Pons (tissue), 1 donor: ENCODE data around the gene GYS1.

ENCODE experiments used
- DNase-seq: peaks from one replicate; pipeline ENCODE4 v3.0.0-alpha.2; 2016; ENCODE audit warnings: low spot score

GYS1 gene

DNA sequence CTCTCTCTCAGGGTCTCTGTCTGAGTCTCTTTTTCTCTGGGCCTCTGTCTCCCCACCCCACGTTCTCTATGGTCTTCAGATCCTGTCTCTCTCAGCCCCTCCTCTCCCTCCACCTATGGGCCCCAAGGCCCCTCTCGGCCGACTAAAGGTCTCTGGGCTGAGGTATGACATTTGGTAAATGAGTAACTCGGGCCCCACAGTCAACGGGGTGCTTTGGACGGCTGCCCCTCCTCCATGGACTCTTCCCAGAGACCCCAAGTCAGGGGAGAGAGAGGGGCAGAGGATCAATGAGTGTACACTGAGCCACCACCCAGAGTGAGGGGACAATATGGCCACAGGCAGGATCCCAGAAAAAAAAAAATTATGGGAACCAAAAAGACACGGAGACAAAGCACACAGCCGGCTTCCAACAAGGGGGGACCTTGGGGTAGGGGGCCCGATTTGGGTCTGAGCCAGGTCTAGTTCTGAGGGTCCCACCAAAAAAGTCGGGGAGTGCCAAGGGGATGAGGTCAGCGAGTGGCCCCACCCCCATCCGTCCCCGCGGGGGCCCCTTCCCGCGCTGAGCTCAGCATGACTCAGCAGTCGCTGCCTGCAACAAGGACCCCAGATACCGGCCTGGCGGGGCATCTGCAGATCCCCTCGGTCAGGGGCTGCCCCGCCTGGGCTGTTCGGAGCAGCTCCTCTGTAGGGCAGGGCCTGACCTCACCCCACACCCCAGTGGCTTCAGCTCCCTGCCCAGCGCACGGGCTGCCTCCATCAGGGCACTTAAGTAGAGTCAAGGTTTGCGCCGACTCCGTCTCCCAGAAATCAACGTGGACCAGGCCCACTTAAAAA, 29.5 kb downstream of the GYS1 start:
- DNase-seq: peak; percentile 71

DNA sequence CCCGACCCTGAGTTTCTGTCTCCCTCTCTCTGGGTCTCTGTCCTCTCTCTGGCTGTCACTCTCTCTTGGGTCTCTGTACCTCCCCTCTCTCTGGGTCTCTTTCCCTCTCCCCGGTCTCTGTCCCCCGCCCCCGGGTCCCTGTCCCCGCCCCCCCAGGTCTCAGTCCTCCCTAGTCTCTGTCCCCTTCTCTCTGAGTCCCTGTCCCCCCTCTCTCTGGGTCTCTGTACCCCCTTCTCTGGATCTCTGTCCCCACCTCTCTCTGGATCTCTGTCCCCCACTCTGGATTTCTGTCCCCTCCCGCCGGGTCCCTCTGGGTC, 30.3 kb downstream of the GYS1 start:
- DNase-seq: no peak

DNA sequence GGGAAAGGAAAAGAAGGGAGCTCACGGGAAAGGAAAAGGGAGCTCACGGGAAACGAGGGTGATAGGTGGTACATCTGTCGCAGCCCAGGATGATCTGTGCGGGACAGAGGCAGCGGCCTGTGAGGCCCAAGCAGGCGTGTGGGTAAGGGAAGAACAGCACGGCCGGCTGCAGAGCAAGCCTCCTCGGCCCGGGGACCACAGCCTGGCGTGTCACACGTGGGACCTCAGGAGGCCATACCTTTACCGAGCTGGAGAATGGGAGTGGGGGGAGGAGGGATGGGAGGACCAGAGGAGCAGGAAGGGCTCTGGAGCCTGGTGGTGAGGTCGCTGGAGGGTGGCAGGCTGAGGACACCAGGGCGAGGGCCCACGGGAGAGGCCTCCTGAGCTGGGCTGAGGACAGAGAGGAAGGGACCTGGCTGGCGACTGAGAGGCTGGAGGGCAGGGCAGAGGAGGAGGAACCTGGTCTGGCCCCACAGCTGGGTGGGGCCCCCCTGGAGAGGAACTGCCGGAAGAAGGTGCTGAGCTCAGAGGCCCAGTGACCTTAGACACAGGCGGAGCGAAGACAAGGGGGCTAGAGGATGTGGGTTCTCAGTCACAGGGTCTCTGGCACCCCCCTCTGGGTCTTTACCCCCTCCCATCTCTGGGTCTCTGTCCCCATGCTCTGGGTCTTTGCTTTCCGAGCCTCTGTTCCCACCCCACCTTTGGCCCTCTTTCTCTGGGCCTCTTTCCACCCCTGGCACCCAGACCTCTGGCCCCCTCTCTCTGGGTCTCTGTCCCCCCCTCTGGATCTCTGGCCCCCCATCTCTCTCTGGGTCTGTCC, 30.9 kb downstream of the GYS1 start:
- peak; percentile 44 for DNase-seq

DNA sequence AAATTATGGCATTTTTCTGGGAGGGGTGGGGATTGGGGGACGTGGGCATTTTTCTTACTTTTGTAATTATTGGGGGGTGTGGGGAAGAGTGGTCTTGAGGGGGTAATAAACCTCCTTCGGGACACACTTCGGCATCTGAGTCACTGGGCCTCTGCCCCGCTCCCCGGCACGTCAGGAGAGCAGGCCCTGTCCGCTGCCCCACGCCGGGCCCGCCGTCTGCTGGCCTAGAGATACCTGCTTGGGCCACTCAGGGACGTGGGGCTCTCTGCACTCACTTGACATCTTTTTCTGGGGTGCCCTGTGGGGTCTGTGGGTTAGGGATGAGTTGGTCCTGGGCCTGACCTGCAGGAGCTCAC, 31.5 kb downstream of the GYS1 start:
- DNase-seq: no peak

DNA sequence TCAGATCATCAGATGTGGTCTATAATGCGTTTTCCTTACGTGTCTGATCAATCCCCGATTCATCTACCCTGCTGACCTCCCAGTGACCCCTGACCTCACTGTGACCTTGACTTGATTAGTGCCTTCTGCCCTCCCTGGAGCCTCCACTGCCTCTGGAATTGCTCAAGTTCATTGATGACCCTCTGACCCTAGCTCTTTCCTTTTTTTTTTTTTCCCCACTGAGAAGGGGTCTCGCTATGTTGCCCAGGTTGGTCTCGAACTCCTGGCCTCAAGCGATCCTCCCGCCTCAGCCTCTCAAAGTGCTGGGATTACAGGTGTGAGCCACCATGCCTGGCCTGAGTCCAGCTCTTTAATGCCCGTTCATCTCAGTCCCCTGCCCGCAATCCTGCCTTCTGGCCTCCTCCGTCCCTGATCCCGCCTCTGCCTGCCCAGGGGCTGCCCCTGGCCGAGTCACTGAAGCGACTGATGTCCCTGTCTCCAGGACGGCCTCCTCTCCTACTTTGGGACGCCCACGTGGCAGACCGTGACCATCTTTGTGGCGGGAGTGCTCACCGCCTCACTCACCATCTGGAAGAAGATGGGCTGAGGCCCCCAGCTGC, 32.0 kb downstream of the GYS1 start:
- DNase-seq: no peak

DNA sequence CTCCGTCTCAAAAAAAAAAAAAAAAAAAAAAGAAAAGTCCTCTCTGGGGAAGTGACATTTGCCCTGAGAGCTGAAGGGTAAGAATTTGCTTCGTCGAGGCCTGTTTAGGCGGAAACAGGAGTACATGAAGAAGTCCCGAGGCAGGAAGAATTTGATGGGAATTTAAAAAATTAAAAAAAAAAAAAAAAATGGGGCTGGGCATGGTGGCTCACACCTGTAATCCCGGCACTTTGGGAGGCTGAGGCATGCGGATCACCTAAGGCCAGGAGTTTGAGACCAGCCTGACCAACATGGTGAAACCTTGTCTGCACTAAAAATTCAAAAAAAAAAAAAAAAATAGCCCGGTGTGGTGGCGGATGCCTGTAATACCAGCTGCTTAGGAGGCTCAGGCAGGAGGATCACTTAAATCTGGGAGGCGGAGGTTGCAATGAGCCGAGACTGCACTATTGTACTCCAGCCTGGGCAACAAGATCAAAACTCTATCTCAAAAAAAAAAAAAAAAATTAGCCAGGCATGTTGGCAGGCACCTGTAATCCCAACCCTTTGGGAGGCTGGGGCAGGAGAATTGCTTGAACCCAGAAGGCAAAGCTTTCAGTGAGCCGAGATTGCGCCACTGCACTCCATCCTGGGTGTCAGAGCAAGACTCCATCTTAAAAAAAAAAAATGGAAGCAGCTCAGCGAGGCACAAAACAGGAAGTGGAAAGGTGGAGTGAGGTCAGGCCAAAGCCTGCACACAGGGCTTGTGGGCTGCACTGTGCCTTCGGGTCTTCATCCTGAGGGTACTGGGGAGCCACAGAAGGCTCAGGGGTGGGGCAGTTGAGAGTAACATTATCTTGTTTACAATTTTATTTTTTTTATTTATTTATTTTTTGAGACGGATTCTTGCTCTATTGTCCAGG, 33.5 kb downstream of the GYS1 start:
- no peak for DNase-seq

DNA sequence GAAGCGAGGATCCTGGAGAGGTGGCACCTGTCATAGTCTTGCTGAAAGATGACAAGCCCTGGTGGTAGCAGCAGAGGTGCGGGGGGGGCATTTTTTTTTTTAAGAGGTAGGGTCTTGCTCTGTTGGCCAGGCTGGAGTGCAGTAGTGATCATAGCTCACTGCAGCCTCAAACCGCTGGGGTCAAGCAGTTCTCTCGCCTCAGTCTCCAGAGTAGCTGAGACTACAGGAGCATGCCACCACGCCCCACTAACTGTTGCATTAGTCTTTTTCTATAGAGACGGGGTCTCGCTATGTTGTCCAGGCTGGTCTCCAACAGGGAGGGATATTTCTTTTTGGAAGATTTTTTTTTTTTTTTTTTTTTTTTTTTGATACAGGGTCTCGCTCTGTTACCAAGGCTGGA, 35.1 kb downstream of the GYS1 start:
- no peak for DNase-seq

DNA sequence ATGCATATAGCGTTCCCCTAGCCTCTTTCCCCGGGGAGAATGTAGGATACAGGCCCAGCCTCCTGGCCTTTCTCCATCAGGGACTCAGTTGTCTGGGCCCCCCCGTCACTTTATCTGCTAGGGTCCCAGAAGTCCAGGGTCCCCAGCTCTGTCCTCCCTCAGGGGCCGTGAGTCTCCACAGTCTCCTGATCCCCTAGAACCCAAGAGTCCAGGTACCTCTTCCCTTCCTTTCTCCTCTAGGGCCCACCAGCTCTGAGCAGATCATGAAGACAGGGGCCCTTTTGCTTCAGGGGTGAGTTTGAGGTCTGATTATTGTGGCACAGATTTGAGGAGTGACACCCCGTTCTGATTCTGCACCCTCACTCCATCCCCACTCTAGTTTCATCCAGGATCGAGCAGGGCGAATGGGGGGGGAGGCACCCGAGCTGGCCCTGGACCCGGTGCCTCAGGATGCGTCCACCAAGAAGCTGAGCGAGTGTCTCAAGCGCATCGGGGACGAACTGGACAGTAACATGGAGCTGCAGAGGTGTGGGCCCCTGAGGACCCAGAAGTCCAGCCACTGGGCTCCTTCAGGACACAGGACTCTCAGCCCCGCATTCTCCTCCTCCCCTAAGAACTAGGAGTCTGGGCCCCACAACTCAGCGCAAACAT, 37.7 kb downstream of the GYS1 start:
- DNase-seq: no peak

DNA sequence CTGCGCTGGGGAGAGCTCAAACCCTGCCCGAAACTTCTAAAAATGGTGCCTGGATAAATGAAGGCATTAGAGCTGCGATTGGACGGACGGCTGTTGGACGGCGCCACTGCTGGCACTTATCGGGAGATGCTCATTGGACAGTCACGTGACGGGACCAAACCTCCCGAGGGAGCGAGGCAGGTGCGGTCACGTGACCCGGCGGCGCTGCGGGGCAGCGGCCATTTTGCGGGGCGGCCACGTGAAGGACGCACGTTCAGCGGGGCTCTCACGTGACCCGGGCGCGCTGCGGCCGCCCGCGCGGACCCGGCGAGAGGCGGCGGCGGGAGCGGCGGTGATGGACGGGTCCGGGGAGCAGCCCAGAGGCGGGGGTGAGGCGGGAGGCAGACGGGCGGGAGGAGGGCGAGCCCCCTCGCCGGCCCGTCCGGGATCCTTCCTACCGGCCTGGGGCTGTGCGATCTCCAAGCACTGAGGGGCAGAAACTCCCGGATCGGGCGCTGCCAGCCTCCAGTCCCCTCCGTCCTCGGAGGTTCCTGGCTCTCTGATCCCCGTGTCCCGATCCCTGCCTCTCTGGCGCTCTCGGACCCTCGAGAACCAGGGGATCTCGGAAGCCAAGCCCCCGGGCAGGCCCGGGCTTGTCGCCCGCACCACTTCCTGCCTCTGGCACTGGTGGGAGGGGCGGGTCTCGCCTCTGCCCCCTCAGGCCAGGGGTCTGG, 38.4 kb downstream of the GYS1 start, which contains the start of gene BAX:
BAX (plus strand) TSS at position 281 of the 713 bp plus-strand sequence; CDS start at position 335, 54 bp downstream.
- peak; percentile 89 for DNase-seq

DNA sequence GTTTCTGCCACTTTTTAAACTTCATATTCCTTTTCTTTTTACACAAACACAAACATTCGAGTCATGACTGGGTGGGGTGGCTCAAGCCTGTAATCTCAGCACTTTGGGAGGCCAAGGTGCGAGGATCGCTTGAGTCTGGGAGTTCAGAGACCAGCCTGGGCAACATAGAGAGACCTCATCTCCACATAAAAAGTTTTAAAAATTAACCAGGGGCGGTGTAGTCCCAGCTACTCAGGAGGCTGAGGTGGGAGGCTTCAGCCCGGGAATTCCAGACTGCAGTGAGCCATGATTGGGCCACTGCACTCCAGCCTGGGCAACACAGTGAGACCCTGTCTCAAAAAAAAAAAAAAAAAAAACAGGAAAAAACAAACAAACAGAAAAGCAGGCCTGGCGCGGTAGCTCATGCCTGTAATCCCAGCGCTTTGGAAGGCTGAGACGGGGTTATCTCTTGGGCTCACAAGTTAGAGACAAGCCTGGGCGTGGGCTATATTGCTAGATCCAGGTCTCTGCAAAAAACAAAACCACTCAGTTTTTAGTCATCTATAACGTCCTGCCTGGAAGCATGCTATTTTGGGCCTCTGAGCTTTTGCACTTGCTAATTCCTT, 39.0 kb downstream of the GYS1 start:
- no peak for DNase-seq

DNA sequence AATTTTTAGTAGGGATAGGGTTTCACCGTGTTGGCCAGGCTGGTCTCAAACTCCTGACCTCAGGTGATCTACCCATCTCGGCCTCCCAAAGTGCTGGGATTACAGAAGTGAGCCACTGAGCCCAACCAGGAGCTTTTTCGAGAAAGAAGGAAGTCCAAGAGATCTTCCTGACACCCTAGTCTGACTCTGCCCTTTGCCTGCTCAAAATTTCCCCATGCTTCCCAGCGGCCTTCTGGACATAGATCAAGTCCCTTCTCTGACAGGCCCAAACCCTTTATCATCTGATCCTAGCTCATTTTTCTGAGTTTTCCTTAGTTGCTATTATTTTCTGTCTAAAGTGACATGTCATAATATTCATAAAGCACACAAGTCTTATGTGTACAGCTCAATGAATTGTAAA, 40.0 kb downstream of the GYS1 start:
- no peak for DNase-seq

DNA sequence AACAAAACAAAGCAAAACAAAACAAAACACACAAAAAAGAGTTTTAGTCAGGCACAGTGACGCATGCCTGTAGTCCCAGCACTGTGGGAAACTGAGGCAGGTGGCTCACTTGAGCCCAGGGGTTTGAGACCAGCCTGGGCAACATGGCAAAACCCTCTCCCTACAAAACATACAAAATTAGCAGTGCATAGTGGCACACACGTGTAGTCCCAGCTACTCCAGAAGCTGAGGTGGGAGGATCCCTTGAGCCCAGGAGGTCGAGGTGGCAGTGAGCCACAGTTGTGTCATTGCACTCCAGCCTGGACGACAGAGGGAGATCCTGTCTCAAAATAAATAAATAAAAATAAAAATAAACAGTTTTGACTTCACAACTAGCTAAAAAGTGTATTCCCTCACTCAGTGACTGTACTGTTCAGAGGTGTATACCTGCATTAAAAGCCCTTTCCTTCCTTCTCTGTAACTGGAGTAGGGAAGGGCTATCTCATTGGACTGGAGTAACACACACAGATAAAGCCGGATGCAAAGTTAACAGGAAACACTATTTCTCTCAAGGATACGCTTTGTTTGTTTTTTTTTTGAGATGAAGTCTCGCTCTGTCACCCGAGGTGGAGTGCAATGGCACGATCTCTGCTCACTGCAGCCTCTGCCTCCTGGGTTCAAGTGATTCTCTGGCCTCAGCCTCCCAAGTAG, 42.1 kb downstream of the GYS1 start:
- DNase-seq: no peak

DNA sequence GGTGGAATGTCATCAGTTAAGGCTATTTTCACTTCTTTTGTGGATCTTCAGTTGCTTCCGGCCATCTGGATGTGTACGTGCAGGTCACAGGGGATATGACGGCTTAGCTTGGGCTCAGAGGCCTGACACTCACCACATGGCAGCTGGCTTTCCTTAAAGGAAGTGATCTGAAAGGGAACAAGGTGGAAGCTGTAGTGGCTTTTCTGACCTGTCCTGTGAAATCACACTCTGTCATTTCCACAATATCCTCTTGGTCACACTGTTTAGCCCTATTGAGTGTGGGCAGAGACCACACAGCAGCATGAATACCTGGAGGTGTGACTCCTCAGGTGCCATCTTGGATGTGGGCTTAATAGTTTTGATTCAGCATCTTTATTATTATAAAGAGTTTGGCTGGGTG, 43.0 kb downstream of the GYS1 start:
- no peak for DNase-seq

DNA sequence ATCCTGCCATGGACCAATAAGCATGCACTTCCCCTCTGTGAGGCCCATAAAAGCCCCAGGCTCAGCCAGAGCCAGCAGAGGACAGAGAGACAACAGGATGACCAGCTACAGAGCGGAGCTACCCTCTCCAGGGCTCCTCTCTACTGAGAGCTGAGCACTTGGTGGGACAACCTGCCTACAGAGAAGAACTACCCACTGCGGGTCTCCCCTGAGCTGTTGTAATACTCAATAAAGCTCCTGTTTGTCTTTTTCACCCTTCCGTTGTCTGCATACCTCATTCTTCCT, 45.9 kb downstream of the GYS1 start:
- no peak for DNase-seq

DNA sequence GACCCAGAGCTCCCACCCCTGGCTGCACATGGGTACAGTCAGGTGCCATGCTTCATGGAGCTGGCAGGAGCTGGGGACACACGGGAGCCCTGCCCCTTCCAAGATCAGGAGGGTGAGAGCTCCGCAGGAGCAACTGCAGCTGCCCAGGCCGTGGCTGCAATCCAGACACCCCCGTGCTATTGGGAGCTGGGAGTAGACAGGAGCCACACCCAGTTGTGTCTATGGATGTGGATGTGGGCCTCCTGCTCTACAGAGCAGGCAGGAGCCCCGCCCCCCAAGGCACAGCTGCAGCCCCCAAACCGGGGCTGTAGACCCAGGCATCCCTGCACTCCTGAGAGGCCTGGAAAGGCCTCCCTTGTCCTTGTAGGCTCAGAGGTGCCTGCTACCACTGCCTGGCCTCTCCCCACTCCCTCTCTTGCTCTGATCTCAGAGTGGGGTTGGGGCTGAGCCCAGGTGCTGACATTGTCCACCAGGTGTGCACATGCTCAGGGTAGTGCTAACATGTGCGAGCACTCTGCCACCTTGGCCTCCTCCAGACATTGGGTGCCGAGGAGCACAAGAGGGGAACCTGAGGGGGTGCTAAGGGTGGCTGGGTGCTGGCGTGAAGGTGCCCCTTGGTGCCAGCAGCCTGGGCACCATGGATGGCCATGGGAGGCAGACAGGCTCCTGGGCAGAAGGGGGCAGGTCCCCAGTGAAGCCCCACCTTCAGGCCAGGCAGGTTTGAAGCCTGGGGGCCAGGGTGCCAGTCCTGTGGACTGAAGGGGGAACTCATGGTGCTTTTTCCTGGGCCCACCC, 46.4 kb downstream of the GYS1 start:
- no peak for DNase-seq

DNA sequence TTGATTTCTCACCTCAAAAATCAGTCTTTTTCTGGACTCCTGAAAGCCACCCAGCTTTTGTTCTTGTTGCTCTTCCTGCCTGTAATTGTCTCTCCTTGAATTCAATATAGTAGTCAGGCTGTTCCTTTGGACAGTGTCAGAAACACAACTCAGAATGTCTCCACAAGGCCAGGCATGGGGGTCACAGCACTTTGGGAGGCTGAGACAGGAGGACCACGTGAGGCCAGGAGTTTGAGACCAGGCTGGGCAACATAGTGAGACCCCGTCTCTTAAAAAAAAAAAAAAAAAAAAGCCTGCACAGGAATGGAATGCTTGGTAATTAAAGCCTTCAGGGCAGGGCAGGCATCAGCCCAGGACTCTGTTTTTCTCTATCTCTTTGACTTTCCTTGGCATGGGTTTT, 47.3 kb downstream of the GYS1 start:
- DNase-seq: no peak

DNA sequence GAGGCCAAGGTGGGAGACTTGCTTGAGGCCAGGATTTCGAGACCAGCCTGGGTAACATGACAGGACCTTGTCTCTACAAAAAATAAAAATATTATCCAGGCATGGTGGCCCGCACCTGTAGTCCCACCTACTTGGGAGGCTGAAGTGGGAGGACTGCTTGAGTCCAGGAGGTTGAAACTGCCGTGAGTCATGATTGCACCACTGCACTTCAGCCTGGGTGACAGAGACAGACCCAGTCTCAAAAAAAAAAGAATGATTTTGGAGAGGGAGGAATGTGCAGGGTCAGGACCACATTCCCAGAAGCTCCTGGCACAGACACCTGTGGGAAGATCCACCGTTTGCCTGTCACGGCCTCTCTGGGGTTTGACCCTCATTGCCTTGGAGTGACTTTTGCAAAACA, 47.7 kb downstream of the GYS1 start:
- DNase-seq: no peak

DNA sequence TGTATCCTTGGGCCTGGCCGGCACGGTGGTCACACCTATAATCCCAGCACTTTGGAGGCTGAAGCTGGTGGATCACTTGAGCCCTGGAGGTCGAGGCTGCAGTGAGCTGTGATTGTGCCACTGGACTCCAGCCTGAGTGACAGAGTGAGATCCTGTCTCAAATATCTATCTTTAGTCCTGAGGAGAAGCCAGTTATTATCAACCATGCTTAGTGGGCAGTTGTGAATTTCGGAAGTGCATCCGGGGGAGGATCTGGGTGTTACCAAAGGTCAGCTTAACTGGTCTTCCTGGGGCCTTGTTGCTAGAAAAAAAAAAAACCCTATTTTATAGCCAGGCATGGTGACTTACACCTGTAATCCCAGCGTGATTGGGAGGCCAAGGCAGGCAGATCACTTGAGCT, 50.0 kb downstream of the GYS1 start:
- DNase-seq: no peak

DNA sequence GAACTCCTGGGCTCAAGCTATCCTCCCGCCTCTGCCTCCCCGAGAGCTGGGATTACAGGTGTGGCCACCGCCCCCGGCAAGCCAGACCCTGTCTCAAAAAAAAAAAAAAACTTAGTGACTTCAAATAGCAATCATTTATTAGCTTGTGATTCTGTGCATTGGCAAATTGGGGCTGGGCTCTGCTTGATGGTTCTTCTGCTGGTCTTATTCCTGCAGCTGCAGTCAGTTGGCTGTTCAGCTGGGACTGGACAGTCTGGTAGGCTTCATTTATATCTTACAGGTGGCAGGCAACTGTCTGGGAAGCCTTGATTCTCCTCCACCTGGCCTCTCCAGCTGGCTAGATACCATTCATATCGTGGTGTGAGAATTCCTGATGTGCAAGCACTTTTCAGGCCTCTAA, 52.2 kb downstream of the GYS1 start:
- DNase-seq: no peak
